GM13977 (cell line): Measurements from ENCODE around the gene PTP4A1.
"Not testable (repeated sequence)": the region's sequence is repeated elsewhere in the genome, so short reads cannot be mapped to it uniquely, and the experiment has no call there.

Source experiments
- DNase-seq: peaks from one replicate; pipeline ENCODE4 v3.0.0; 2012; ENCODE audit warnings: low spot score
- CTCF ChIP-seq: IDR thresholded peaks from 2 replicates; pipeline ENCODE4 v1.5.1; 2012; ENCODE audit warnings: mild to moderate bottlenecking, control low read depth; ENCODE audit not compliant: insufficient read depth; ENCODE audit errors: extremely low read depth, missing control alignments
- in situ Hi-C: fragments of 300-500 bp; cut with MboI; formaldehyde crosslinking; loops from one replicate; pipeline ENCODE4 v1.12.0; 2022; ENCODE audit warnings: low sequenced_read_pairs, low pct_unique_long_range_greater_than_20kb, mixed read lengths, inconsistent platforms; ENCODE audit not compliant: unreplicated experiment

PTP4A1 gene

GRCh38 chr6:63584125-63584514 is 11.8 kb downstream of the PTP4A1 start:
- no peak for DNase-seq
- in situ Hi-C loops, result no loop called here
- TF ChIP-seq CTCF, result no peak

DNA sequence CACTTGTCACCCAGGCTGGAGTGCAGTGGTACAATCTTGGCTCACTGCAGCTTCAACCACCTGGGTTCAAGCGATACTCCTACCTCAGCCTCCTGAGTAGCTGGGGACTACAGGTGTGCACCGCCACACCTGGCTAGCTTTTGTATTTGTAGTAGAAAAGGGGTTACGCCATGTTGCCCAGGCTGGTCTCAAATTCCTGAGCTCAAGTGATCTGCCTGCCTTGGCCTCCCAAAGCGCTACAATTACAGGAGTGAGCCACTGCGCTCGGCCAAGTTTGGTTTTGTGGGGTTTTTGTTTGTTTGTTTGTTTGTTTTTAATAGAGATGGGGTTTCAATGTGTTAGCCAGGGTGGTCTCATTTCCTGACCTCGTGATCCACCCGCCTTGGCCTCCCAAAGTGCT is 12.3 kb downstream of the PTP4A1 start:
- TF ChIP-seq CTCF, result no peak
- in situ Hi-C loops, result no loop called here

GRCh38 chr6:63585652-63586051 is 13.4 kb downstream of the PTP4A1 start:
- in situ Hi-C loops, DNase-seq: not testable (repeated sequence)

More for the DNA sequence above, 12.3 kb downstream of the PTP4A1 start:
- no peak for DNase-seq

- DNase-seq, result no peak
- TF ChIP-seq CTCF, result no peak
- in situ Hi-C loops, result loop anchor here (10.0 kb wide), 1 partner anchor 175 kb away; no protein-coding TSS in a partner anchor
Observed at GRCh38 chr6:63589952-63590411, 17.7 kb downstream of the PTP4A1 start.

- in situ Hi-C loops, result loop anchor here (10.0 kb wide), 1 partner anchor 172 kb away; no protein-coding TSS in a partner anchor
- TF ChIP-seq CTCF, result no peak
- no peak for DNase-seq
Observed at GRCh38 chr6:63592886-63593285, 20.6 kb downstream of the PTP4A1 start.

- TF ChIP-seq CTCF, result no peak
- in situ Hi-C loops, result loop anchor here (10.0 kb wide), 1 partner anchor 167 kb away; no protein-coding TSS in a partner anchor
- no peak for DNase-seq
Observed at GRCh38 chr6:63597141-63598048, 25.1 kb downstream of the PTP4A1 start.
